HepG2 (cell line): ENCODE results near the gene ACAT2. TPM values are rescaled to one million over a fixed set of nuclear protein-coding genes. Genes with fewer than 3 reads are reported as not detected.
A peak's percentile ranks its signal among the peaks of the same experiment; 100 is the strongest.

ENCODE experiments used
- GTF3A ChIP-seq: sonication (generic); formaldehyde crosslinking; conservative IDR thresholded peaks from 2 replicates; pipeline ENCODE4 v1.4.0; 2020; ENCODE audit warnings: mild to moderate bottlenecking, missing genetic modification reagents
- MIER2 ChIP-seq: IDR thresholded peaks from 2 replicates; pipeline ENCODE4 v1.6.1; 2016; ENCODE audit warnings: missing biosample characterization, missing genetic modification reagents
- MXI1 ChIP-seq: IDR thresholded peaks from 3 replicates; pipeline ENCODE4 v1.6.1; 2012; ENCODE audit warnings: low read depth, low read length, inconsistent platforms, borderline replicate concordance
- RCOR2 ChIP-seq: IDR thresholded peaks from 2 replicates; pipeline ENCODE4 v1.6.1; 2016; ENCODE audit warnings: missing biosample characterization, missing genetic modification reagents
- YEATS2 ChIP-seq: sonication (generic); formaldehyde crosslinking; IDR thresholded peaks from 2 replicates; pipeline ENCODE4 v1.4.0; 2020; ENCODE audit warnings: missing genetic modification reagents, borderline replicate concordance
- ZBTB44 ChIP-seq: sonication (generic); formaldehyde crosslinking; IDR thresholded peaks from 2 replicates; pipeline ENCODE4 v1.4.0; 2020; ENCODE audit warnings: missing genetic modification reagents
- ZNF124 ChIP-seq: sonication (generic); formaldehyde crosslinking; IDR thresholded peaks from 2 replicates; pipeline ENCODE4 v1.4.0; 2020; ENCODE audit warnings: missing genetic modification reagents
- ZNF510 ChIP-seq: sonication (generic); formaldehyde crosslinking; IDR thresholded peaks from 2 replicates; pipeline ENCODE4 v1.4.0; 2020; ENCODE audit warnings: low read depth, mild to moderate bottlenecking, missing genetic modification reagents
- ZNF570 ChIP-seq: sonication (generic); formaldehyde crosslinking; IDR thresholded peaks from 2 replicates; pipeline ENCODE4 v1.4.0; 2020; ENCODE audit warnings: mild to moderate bottlenecking, missing genetic modification reagents, borderline replicate concordance
- ZNF609 ChIP-seq: sonication (generic); formaldehyde crosslinking; IDR thresholded peaks from 2 replicates; pipeline ENCODE4 v1.4.0; 2020; ENCODE audit warnings: mild to moderate bottlenecking, missing genetic modification reagents, borderline replicate concordance
- ZNF788 ChIP-seq: sonication (generic); formaldehyde crosslinking; IDR thresholded peaks from 2 replicates; pipeline ENCODE4 v1.5.0; 2020; ENCODE audit warnings: mild to moderate bottlenecking, missing genetic modification reagents, borderline replicate concordance
- polyA plus RNA-seq, 8 experiments: library from polyadenylated mRNA; depleted of rRNA in 3 of 8; stranded (reverse) in 7 of 8; unstranded in 1 of 8; fragments of >200 nt; fragmentation: Illumina TruSeq in 4 of 8; extraction: Trizol in 4 of 8; gene quantifications; 2 replicates each; pipeline versions ENCODE4 v1.2.1 to v1.2.3, GENCODE V29; 2011 to 2016; ENCODE audit warnings: low read depth in 4 of 8, missing spikeins in 1 of 8, mixed read lengths in 1 of 8; ENCODE audit not compliant: insufficient read depth in 1 of 8
- total RNA-seq, 5 experiments: library from RNA; depleted of rRNA; stranded (reverse); fragments of >200 nt; fragmentation: Illumina TruSeq; extraction: Trizol; gene quantifications; 2 replicates each; pipeline ENCODE4 v1.2.3, GENCODE V29; 2016; ENCODE audit warnings: low read depth in 1 of 5
- TF ChIP-seq, protein P1 (sequence below): sonication (generic); formaldehyde crosslinking; conservative IDR thresholded peaks from 2 replicates; pipeline ENCODE4 v1.8.0; 2022; ENCODE audit warnings: mild to moderate bottlenecking, moderate library complexity, missing genetic modification reagents
- TF ChIP-seq, protein P2 (sequence below): sonication (generic); formaldehyde crosslinking; IDR thresholded peaks from 2 replicates; pipeline ENCODE4; 2020; ENCODE audit warnings: missing genetic modification reagents, mild to moderate bottlenecking, borderline replicate concordance
- TF ChIP-seq, protein P3 (sequence below): sonication (generic); formaldehyde crosslinking; IDR thresholded peaks from 2 replicates; pipeline ENCODE4 v1.4.0; 2020; ENCODE audit warnings: missing genetic modification reagents

The ACAT2 gene
- total and polyA plus RNA-seq, 2 of the 13 experiments (the other 11 are each of a cell fraction or from before 2014, with no cell fraction given): 121 to 534 TPM

GRCh38 chr6:159789377-159790148, 27.7 kb downstream of the ACAT2 start, which contains the start of gene TCP1 (continued):
- TF ChIP-seq MXI1 (peak; percentile 93; the same call in 2 of the 3 replicates), YEATS2 (CRISPR knock-in tag) (peak; percentile 95), GTF3A (CRISPR knock-in tag) (0 out of 2 replicates have a peak, but pooled peaks have one; percentile 22), MIER2 (CRISPR knock-in tag) (no peak), ZNF788 (CRISPR knock-in tag) (peak; percentile 78; the same call in 1 of the 2 replicates), ZNF570 (CRISPR knock-in tag) (no peak), ZNF609 (CRISPR knock-in tag) (0 out of 2 replicates have a peak, but pooled peaks have one; percentile 37), ZNF510 (CRISPR knock-in tag) (peak; percentile 97), ZNF124 (peak; percentile 30; the same call in 1 of the 2 replicates), RCOR2 (CRISPR knock-in tag) (no peak), ZBTB44 (CRISPR knock-in tag) (no peak; the same call in 1 of the 2 replicates)
- TF ChIP-seq, protein P1, sequence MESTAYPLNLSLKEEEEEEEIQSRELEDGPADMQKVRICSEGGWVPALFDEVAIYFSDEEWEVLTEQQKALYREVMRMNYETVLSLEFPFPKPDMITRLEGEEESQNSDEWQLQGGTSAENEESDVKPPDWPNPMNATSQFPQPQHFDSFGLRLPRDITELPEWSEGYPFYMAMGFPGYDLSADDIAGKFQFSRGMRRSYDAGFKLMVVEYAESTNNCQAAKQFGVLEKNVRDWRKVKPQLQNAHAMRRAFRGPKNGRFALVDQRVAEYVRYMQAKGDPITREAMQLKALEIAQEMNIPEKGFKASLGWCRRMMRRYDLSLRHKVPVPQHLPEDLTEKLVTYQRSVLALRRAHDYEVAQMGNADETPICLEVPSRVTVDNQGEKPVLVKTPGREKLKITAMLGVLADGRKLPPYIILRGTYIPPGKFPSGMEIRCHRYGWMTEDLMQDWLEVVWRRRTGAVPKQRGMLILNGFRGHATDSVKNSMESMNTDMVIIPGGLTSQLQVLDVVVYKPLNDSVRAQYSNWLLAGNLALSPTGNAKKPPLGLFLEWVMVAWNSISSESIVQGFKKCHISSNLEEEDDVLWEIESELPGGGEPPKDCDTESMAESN: peak; percentile 54; the same call in 1 of the 2 replicates
- TF ChIP-seq, protein P2, sequence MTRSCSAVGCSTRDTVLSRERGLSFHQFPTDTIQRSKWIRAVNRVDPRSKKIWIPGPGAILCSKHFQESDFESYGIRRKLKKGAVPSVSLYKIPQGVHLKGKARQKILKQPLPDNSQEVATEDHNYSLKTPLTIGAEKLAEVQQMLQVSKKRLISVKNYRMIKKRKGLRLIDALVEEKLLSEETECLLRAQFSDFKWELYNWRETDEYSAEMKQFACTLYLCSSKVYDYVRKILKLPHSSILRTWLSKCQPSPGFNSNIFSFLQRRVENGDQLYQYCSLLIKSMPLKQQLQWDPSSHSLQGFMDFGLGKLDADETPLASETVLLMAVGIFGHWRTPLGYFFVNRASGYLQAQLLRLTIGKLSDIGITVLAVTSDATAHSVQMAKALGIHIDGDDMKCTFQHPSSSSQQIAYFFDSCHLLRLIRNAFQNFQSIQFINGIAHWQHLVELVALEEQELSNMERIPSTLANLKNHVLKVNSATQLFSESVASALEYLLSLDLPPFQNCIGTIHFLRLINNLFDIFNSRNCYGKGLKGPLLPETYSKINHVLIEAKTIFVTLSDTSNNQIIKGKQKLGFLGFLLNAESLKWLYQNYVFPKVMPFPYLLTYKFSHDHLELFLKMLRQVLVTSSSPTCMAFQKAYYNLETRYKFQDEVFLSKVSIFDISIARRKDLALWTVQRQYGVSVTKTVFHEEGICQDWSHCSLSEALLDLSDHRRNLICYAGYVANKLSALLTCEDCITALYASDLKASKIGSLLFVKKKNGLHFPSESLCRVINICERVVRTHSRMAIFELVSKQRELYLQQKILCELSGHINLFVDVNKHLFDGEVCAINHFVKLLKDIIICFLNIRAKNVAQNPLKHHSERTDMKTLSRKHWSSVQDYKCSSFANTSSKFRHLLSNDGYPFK (CRISPR knock-in tag): peak; percentile 94; the same call in 1 of the 2 replicates
- TF ChIP-seq, protein P3, sequence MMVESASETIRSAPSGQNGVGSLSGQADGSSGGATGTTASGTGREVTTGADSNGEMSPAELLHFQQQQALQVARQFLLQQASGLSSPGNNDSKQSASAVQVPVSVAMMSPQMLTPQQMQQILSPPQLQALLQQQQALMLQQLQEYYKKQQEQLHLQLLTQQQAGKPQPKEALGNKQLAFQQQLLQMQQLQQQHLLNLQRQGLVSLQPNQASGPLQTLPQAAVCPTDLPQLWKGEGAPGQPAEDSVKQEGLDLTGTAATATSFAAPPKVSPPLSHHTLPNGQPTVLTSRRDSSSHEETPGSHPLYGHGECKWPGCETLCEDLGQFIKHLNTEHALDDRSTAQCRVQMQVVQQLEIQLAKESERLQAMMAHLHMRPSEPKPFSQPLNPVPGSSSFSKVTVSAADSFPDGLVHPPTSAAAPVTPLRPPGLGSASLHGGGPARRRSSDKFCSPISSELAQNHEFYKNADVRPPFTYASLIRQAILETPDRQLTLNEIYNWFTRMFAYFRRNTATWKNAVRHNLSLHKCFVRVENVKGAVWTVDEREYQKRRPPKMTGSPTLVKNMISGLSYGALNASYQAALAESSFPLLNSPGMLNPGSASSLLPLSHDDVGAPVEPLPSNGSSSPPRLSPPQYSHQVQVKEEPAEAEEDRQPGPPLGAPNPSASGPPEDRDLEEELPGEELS (CRISPR knock-in tag): peak; percentile 58
